DMS79 (cell line): Measurements from ENCODE around the gene DYRK1B.
"Not testable (repeated sequence)": the region's sequence is repeated elsewhere in the genome, so short reads cannot be mapped to it uniquely, and the experiment has no call there.

Experiments
- DNase-seq: peaks from one replicate; lab custom pipeline; 2025; lab: John Stamatoyannopoulos, UW

DYRK1B gene

DNA sequence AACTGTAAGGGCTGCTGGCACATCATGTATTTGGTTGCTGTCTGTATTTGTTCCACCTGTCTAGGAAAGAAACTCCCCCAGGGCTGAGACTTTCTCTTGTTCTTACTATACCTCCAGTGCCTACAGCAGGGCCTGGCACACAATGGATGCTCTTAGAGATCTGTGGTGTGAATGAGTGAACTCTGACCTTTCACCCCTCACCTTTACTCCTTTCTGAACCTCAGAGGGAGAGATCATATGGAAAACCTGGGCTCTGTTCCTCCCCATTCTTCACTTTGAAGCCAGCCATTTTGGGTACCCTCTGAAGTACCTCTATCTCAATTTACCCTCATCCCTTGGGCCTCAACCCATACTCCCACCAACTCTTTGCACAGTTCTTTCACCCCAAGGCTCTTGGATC lies 3.1 kb downstream of the DYRK1B start:
- no peak for DNase-seq

DNA sequence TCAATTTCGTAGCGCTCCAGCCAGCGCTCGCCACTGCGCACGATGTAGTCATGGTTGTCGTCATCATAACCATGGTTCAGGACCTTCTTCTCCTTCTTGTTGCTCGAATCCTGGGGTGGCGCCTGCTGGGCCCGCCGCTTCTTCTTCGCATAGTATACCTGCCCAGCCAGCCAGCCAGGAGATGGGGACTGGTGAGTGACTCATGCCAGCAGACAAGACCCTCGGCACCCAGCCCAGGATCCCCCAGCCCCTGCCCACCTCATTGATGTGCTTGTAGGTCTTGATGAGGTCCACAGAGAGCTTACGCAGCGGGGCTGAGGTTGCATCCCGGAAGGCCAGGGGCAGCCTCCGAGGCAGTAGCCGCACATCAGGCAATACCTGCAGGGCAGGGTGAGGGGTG lies 3.6 kb downstream of the DYRK1B start:
- no peak for DNase-seq

DNA sequence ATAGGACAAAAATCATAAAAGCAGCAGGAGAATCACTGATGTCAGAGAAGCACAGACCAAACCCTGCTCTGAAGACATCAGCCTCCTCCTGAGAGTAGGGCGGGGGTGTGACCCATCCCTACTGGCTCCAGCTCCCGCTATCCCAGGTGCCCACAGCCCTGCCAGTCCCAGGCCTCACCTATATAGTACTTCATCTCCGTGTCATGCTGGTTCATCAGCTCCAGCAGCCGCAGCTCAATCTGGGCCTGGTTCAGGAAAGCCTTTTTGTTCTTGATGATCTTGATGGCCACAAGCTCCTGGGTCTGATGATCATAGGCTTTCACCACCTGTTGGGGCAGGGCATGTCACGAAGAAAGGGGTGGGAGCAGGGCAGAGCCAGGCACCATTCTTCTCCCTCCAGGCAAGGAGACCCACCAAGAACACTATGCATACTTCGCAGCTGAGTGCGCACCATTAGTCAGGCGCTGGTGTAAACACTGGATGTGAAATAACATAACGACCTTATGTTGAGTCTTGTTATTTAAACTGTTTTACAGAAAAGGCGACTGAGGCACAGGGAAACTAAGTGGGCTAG lies 4.2 kb downstream of the DYRK1B start:
- no peak for DNase-seq

DNA sequence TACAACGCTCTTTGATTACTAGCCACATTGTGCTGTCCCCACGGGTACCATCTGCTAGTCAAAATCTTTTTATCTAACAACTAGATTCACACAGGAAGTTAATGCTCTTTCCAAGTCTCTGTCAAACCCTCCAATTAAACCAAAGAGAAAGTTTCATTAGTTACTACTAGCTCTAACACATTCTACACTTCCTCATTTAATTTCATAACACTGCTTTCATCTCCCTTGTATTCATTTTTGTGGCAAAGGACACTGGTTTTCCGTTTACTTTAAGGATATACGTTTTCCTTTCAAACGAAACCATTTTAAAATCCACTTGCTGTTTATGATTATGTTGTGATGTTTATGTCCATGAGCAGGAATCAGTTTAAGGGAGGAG lies 5.3 kb downstream of the DYRK1B start:
- no peak for DNase-seq

DNA sequence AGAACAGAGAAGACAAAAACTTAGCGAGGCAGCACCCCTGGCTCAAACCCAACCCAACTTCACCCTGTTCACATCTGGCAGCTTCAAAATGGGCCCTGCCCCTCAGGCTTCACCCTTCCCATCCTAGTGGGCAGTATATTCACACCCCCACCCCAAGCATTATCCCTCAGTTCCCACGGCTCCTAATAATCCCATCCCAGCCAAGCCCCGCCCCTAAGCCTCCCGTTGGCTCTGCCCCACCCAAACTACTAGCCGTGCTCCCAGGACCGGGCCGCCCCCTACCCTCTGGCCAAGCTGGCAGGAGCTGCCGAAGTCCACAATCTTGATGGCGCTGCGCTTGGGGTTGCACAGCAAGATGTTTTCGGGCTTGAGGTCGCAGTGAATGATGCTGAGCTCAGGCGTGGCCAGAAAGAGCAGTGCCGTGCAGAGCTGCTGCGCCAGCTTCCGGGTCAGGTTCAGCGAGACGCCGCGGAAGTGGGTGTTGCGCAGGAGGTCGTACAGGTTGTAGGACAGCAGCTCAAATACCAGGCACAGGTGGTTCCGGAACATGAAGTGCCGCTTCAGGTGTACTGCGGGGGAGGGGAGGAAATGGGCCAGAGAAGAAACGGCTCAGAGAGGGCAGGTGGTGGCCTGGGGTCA lies 5.8 kb downstream of the DYRK1B start:
- DNase-seq = no peak

DNA sequence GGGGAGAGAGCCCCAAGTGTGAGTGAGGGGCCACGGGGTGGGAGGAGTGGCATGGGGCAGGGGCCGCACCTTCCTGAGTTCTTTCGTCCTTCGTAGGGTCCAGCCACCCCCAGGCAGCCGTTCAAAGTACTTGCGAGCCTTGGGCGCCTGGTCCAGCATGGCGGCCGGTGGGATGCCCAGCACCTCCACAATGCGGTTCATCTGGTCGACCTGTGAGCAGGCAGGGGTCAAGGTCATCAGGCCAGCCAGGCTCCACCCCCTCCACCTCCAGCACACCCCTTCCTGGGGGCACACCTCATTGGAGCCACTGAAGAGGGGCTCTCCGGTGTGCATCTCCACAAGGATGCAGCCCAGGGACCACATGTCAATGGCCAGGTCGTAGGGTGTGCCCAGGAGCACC lies 6.7 kb downstream of the DYRK1B start:
- DNase-seq = no peak

DNA sequence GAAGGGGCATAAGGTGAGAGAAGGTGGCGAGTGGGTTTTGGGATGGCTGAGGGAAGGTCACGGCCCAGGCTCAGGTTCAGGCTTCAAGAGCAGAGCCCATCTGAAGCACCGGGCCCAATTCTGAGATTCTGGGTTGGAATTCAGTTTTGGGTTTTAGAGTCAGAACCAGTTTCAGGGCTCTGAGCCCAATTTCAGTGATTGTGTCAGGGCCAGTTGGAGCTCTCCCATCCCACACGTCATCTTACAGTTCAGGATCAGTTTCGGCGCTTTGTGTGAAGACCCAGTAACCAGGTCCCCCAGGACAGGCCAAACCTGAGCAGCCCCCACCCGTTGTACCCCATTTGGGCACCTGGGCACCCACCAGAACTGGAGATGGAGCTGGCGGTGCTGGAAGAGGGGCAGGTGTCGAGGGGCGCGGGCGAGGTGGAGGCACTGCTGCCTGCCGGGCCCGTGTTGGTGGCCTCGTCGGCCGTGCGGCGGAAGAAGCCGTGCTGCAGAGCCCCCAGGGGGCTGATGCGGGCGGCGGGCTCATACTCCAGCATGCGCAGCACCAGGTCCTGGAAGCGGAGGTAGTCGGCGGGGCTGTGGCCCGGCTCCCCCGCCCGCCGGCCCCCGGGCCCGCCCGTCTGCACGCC lies 7.5 kb downstream of the DYRK1B start:
- no peak for DNase-seq

DNA sequence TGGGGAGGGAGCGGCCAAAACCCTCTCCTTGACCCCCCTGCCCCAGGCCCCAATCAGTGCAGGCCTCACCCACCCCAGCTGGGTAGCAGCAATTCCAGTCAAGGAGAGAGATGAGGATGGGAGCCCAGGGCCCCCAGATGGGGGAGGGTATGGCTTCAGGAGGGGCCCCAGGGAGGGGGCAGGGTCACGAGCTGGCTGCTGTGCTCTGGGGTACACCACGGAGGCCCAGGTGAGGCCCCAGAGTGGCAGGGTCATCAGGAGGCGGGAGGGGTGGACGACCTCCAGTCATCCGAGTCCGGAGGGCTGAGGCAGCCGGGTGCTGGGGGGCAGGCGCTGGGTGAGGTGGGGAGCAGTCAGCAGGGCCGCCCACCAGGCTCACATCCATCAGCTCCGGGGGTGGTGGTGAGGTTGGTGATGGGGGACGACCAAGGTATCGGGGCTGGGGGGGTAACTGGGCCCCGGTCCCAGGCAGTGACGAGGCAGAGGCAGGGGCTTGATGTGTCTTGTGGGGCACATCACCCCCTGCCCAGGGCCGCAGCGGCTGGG lies 8.4 kb downstream of the DYRK1B start:
- no peak for DNase-seq

DNA sequence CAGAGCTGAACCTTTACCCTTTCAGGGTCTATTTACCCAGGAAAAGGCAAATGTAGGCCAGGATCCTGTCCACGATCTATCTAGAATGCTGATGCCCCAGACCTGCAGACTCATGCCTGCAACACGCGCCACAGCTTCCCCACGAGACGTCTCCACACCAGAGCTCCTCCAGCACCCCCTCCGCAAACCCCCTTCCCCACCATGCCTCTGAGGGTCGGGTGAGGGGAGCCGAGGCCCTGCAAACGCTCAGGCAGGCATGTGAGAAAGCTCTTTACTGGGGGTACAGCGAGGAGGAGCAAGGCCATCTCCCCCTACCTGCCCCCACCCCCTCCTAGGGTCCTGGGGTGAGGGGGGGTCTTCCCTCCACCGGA lies 8.9 kb downstream of the DYRK1B start:
- DNase-seq = no peak

DNA sequence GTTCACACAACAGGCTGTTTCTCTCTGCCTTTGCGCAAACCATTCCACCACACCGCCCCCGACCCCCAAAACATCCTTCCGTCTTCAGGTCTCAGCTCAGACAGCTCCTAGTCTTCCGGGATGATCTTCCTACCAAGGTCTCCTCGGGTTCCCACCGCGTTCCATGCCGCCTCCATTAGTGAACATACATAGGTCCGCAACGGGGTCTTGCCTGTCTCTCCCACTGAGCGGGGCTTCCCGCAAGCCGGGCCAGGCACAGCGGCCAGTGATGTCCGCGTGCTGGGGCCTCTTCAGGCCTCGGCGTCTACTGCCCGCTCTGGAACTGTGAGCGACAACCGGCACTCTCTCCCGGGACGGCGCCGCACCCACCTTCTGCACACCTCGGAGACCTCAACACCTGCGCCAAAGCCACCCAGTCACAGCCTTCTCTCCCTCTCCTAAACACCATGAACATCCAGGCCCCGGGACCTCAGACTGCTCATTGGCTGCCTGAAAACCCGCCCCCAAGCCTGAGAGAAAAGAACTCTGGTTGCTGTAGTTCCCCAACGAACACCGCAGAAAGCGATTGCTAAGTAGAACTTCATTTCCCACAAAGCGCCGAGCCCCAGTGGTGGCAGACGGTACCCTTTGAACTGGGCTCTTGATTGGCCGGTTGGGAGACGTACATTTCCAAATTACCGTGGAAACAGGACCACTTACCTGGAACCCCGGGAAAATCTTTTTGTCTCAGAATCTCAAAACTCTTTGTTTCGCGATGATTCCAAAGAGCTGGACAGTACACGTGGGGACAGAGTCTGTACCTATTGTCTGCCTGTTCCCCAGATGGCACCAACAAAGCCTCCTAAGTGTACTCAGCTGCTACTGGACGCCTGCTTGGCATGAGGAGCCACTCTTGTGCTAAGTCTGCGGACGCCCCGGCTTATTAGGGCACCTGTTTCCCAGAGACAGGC lies 9.5 kb downstream of the DYRK1B start:
- peak; percentile 97 for DNase-seq

DNA sequence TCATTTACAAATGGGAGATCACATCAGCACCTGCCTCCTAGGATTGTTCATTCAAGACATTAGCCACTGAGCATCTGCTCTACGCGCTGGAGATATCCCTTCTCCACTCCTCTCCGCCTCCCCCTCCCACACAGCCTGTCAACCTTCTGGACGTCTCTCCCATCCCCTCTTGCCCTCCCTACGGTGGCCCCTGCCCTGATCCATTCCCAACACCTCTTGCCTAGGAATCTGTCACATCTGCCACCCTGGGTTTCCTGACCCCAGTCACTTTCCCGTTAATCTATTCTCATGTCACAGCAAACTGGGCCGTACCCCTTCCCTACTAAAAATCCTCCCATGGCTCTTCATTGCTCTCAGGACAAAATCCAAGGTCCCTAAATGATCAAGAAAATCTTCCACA lies 10.3 kb downstream of the DYRK1B start:
- DNase-seq = no peak

DNA sequence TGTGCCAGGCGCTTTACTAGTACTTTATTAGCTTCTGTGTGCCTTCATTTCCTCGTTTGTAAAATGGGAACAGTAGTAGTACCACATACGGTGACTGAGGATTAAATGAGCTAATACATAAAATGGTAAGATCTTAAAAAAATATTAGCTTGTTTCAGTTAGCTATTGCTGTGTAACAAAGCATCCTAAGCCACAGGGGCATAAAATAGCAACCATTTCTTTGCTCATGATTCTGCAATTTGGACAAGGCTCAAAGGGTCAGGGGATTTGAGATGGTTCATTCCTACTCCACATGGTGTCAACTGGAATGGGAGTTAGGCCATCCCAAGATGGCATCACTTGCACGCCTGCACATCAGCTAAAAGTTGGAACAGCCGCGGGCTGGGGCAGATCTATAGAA lies 13.3 kb downstream of the DYRK1B start:
- no peak for DNase-seq

DNA sequence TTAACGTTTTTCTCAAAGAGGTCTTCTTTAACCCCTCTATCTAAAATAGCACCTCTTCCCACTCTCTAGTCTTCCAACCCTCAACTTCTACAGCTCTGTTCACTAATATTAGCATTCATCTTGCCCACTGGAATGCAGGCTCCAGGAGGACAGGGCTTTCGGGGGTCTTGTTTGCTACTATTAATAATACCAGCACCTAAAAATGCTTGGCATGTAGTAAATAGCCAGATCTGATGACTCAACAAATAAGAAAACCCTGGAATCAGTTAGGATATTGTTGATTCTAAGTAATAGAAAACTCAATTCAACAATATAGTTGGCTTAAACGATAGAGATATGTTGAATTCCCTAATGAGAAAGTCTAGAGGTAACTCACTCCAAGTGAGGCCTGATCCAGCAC lies 14.2 kb downstream of the DYRK1B start:
- DNase-seq = no peak

DNA sequence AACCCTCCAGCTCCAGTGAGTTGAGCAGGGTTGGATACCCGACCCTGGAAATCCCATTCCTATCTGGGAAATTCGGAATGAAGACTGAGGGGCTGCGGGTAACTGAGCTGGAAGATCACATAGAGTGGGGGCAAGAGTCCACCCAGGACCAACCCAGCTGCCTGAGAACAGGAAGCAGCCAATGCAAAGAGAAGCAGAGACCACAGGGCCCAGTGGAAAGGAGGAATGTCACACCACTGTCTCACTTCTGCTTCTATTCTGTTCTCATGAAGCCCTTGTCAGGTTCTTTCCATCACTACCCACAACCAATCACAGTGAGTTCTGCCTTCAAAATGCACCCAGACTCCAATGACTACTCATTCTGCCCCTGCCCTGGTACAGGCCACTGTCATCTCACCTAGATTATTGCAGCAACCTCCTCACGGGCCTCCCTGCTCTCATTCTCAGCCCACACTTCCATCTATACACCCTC lies 15.3 kb downstream of the DYRK1B start:
- DNase-seq = no peak

DNA sequence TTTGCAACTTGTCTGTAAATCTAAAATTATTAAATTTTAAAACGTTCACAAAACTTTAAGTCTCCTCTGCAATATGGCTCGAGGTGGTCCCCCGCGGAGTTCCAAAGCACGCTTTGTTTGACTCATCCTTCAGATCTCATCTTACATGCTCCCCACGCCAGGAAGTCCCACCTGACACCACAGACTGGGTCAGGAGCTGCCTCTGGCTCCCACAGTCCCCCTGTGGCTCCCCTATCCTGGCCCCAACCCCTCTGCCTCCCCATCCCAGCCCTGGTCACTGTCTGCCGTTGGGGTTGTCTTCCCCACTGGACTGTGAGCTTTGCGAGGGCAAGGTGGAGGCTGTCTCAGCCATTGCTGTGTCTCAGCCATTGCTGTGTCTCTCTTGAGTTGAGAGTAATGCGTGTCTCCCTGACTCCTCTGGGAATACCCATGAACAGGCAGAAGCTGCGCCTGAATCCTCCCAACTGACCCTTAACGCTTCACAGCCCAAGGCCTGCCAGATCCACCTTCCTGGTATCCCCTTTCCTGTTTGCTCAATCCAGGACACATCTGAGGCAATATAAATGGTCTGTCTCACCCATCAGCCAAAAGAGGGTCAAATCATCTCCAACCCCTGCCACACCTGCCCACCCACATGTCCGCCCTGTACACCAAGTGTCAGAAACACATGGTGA lies 15.9 kb downstream of the DYRK1B start:
- DNase-seq = no peak

DNA sequence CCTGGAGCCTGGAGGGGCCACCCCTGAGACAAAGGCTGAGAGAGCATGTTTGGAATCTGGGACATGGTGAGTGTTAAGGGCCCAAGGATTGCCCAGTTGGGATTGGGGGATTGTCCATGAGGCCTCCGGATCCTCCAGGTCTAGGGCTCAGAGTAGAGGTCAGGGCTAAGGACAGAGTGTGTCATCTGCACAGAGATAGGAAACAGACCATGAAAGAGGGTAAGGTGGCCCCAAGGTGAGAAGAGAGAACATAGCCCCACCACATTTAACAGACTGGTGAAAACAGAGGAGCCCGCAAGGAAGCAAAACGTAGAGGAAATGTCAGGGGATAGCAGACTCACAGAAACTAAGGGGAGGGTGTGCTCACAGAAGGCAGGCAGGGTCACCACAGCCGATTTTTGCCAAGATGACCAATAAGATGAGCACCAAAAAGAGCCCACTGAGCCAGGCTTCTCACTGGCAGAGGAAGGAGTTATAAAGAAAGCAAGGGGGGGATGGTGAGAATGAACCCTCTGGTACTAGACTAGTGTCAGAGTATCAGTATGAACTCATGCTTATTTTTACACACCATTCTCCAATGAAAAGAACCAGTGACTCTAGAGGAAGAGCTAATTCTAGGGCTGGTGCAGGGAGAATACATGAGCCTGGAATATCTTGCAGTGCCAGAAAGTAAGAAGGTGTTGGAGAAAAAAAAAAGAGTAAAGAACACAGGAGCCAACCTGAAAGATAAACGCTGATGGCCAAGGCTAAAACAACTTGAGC lies 17.5 kb downstream of the DYRK1B start:
- DNase-seq = no peak

DNA sequence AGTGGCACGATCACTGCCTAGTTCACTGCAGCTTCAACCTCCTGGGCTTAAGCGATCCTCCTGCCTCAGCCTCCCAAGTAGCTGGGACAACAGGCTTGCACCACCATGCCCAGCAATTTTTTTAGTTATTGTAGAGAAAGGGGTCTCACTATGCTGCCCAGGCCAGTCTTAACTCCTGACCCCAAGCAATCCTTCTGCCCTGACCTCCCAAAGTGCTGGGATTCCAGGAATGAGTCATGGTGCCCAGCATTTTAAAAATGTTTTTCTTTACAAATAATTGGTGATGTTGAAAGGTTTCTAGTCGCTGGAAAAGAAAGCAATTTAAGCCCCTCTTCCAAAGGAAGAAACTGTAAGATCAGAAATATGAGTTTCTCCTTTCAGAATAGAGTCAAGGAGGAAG lies 19.4 kb downstream of the DYRK1B start:
- DNase-seq = no peak

DNA sequence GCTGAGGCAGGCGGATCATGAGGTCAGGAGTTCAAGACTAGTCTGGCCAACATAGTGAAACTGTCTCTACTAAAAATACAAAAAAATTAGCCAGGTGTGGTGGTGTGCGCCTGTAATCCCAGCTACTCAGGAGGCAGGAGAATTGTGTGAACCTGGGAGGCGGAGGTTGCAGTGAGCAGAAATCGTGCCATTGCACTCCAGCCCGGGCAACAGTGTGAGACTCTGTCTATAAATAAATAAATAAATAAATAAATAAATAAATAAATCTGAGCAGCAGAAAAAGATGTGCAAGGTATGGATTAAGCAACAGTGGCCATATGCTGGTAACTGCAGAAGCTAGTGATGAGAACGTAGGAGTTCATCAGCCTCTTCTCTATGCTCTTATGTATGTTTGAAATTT lies 19.9 kb downstream of the DYRK1B start:
- not testable (repeated sequence) for DNase-seq

DNA sequence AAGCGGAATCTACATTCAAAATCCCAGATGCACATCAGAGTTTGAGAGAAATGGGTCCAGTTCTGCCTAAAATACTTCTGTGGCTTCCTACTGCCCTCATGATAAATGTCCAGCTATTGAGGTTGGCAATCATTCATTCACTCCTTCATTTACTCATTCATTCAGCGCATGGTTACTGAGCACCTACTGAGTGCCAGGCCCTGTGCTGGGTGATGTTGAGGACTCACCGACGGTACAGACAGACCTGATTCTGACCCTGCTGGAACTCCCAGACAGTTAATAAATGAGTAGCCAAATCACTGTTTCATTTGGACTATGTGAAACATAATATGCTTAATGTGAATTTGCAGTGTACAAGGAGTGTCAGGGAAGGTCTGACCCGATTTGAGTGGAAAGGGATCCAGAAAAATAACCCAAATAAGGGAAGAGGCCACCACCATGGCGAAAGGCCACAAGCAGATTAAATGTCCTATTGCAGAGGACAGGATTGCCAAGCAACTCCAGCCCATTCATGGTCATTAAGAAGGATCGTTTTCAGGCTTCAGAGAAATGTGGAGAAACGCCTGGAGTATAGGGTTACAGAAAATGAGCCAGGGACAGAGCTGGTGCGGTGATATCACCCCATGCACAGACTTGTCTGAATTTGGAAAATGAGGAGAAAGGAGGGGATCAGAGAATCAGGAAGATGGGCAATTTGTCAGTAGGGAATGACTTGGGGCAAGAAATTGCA lies 20.5 kb downstream of the DYRK1B start:
- no peak for DNase-seq

DNA sequence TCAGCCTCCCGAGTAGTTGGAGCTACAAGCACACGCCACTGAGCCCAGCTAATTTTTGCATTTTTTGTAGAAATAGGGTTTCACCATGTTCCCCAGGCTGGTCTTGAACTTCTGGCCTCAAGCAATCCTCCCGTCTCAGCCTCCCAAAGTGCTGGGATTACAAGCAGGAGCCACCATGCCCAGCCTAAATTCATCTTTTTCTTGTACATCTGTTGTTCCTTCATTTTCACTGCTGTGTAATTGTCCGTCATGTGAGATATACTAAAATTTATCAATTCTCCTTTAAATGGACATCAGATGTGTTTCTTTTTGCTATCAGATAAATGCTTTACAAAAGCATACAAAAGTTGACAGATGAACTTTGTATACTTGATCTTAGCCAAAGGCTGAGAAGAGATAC lies 22.9 kb downstream of the DYRK1B start:
- DNase-seq = no peak
